GM23338 (cell line): Measurements from ENCODE around the gene GRIK2. TPM values are rescaled to one million over a fixed set of nuclear protein-coding genes. Genes with fewer than 3 reads are reported as not detected.
A peak's percentile ranks its signal among the peaks of the same experiment; 100 is the strongest.

Experiments
- ATAC-seq: fragments of 200-7000 bp; cut with Tn5 transposase; 3 replicates; pipeline ENCODE4 v1.9.1; 2020
- DNase-seq: peaks from one replicate; pipeline ENCODE4 v3.0.0-alpha.2; 2015; ENCODE audit warnings: low spot score
- H2AFZ ChIP-seq: fragments of 200-600 bp; sonication (generic); 2 replicates; pipeline ENCODE4 v1.8.0; 2016; ENCODE audit warnings: antibody characterized with exemption, mild to moderate bottlenecking, moderate library complexity
- H3F3A ChIP-seq: fragments of 200-600 bp; sonication (generic); replicated peaks from 2 replicates; pipeline ENCODE4 v1.8.0; 2017; ENCODE audit warnings: antibody characterized with exemption, mixed run types, low read depth
- H3K27ac ChIP-seq: fragments of 200-600 bp; sonication (generic); 2 replicates; pipeline ENCODE4 v1.6.1; 2016; ENCODE audit warnings: low read depth
- H3K27me3 ChIP-seq: fragments of 200-600 bp; sonication (generic); 2 replicates; pipeline ENCODE4 v1.8.0; 2016; ENCODE audit warnings: mild to moderate bottlenecking, mixed run types, moderate library complexity; ENCODE audit not compliant: insufficient read depth
- H3K36me3 ChIP-seq: fragments of 200-600 bp; sonication (generic); 2 replicates; pipeline ENCODE4 v1.8.0; 2016; ENCODE audit warnings: mild to moderate bottlenecking; ENCODE audit not compliant: insufficient read depth
- H3K4me1 ChIP-seq: fragments of 200-600 bp; sonication (generic); 2 replicates; pipeline ENCODE4 v1.8.0; 2016; ENCODE audit warnings: mild to moderate bottlenecking, moderate library complexity; ENCODE audit not compliant: insufficient read depth
- H3K4me2 ChIP-seq: fragments of 200-600 bp; sonication (generic); 2 replicates; pipeline ENCODE4 v1.7.1; 2017; ENCODE audit warnings: mixed run types
- H3K4me3 ChIP-seq: fragments of 200-600 bp; sonication (generic); 2 replicates; pipeline ENCODE4 v1.6.1; 2016; ENCODE audit warnings: mixed run types
- H3K79me2 ChIP-seq: fragments of 200-600 bp; sonication (generic); replicated peaks from 2 replicates; pipeline ENCODE4 v1.8.0; 2017; ENCODE audit warnings: mild to moderate bottlenecking; ENCODE audit not compliant: insufficient read depth
- H3K9me2 ChIP-seq: fragments of 200-600 bp; sonication (generic); 2 replicates; pipeline ENCODE4 v1.8.0; 2017; ENCODE audit not compliant: insufficient read depth
- H4K20me1 ChIP-seq: fragments of 200-600 bp; sonication (generic); replicated peaks from 2 replicates; pipeline ENCODE4 v1.8.0; 2017; ENCODE audit warnings: mild to moderate bottlenecking; ENCODE audit not compliant: insufficient read depth
- H3K27ac Mint-ChIP-seq: 2 replicates; pipeline ENCODE4 v1.8.0; 2020; ENCODE audit warnings: inconsistent platforms, mild to moderate bottlenecking, moderate library complexity, mixed read lengths
- H3K27me3 Mint-ChIP-seq: 3 replicates; pipeline ENCODE4 v1.8.0; 2022; ENCODE audit warnings: low read depth, mild to moderate bottlenecking, moderate library complexity, mixed read lengths, inconsistent platforms; ENCODE audit not compliant: insufficient read depth, poor library complexity
- H3K36me3 Mint-ChIP-seq: 3 replicates; pipeline ENCODE4 v1.8.0; 2021; ENCODE audit warnings: low read depth, mild to moderate bottlenecking, inconsistent platforms, moderate library complexity, mixed read lengths
- H3K4me1 Mint-ChIP-seq: 3 replicates; pipeline ENCODE4 v1.8.0; 2020; ENCODE audit warnings: mild to moderate bottlenecking, inconsistent platforms, mixed read lengths
- H3K4me3 Mint-ChIP-seq: 3 replicates; pipeline ENCODE4 v1.8.0; 2021; ENCODE audit warnings: moderate library complexity, mild to moderate bottlenecking, inconsistent platforms, mixed read lengths
- H3K9me3 Mint-ChIP-seq: 3 replicates; pipeline ENCODE4 v1.8.0; 2020; ENCODE audit warnings: moderate library complexity, mild to moderate bottlenecking, inconsistent platforms, mixed read lengths
- CREB1 ChIP-seq: fragments of 250-450 bp; sonication (Bioruptor Pico); IDR thresholded peaks from 2 replicates; pipeline ENCODE4 v1.5.0; 2020; ENCODE audit warnings: low read depth, mild to moderate bottlenecking, moderate library complexity
- CTCF ChIP-seq, 2 experiments: fragments of 200-600 bp in 1 of 2; sonication (generic) in 1 of 2; conservative IDR thresholded peaks; 2 replicates each; pipeline versions ENCODE4 v1.5.1 to v1.6.1; 2016 to 2017; ENCODE audit warnings: antibody characterized with exemption in 2 of 2, low read depth in 2 of 2, mild to moderate bottlenecking in 2 of 2, moderate library complexity in 1 of 2
- ETS1 ChIP-seq: IDR thresholded peaks from 2 replicates; pipeline ENCODE4 v1.6.1; 2016; ENCODE audit warnings: antibody characterized with exemption
- EZH2 ChIP-seq: fragments of 200-600 bp; sonication (generic); IDR thresholded peaks from one replicate; pipeline ENCODE4 v1.8.0; 2017; ENCODE audit warnings: antibody characterized with exemption, mild to moderate bottlenecking, low read depth; ENCODE audit not compliant: unreplicated experiment
- EZH2phosphoT487 ChIP-seq: fragments of 200-600 bp; sonication (generic); IDR thresholded peaks from one replicate; pipeline ENCODE4 v1.8.1; 2018; ENCODE audit warnings: antibody characterized with exemption; ENCODE audit not compliant: unreplicated experiment
- NANOG ChIP-seq: IDR thresholded peaks from 2 replicates; pipeline ENCODE4 v1.6.1; 2016; ENCODE audit warnings: antibody characterized with exemption, borderline replicate concordance
- POLR2AphosphoS5 ChIP-seq: IDR thresholded peaks from 2 replicates; pipeline ENCODE4 v1.6.1; 2016; ENCODE audit warnings: antibody characterized with exemption, low read depth
- REST ChIP-seq: IDR thresholded peaks from one replicate; pipeline ENCODE4 v1.6.1; 2018; ENCODE audit warnings: antibody characterized with exemption; ENCODE audit not compliant: unreplicated experiment
- STAT1 ChIP-seq: IDR thresholded peaks from one replicate; pipeline ENCODE4 v1.6.1; 2016; ENCODE audit warnings: antibody characterized with exemption; ENCODE audit not compliant: unreplicated experiment
- ZNF114 ChIP-seq: fragments of 250-450 bp; sonication (Bioruptor Pico); IDR thresholded peaks from 2 replicates; pipeline ENCODE4 v1.5.0; 2020; ENCODE audit warnings: mild to moderate bottlenecking, moderate library complexity
- ZNF331 ChIP-seq: fragments of 250-450 bp; sonication (Bioruptor Pico); IDR thresholded peaks from 2 replicates; pipeline ENCODE4 v1.5.0; 2020; ENCODE audit warnings: low read depth, mild to moderate bottlenecking, moderate library complexity
- ZNF462 ChIP-seq: fragments of 250-450 bp; sonication (Bioruptor Pico); IDR thresholded peaks from 2 replicates; pipeline ENCODE4 v1.5.0; 2020; ENCODE audit warnings: mild to moderate bottlenecking, moderate library complexity
- polyA plus RNA-seq: library from polyadenylated mRNA; unstranded; fragments of >200 nt; fragmentation: Nextera tagmentation; extraction: Ambion mirVana; gene quantifications from 2 replicates; pipeline ENCODE4 v1.2.1, GENCODE V29; 2016
- total RNA-seq: library from RNA; depleted of rRNA; stranded (reverse); fragments of >200 nt; shearing (Covaris generic); gene quantifications from 2 replicates; pipeline ENCODE4 v1.2.3, GENCODE V29; 2014

GRIK2 gene
- total and polyA plus RNA-seq, 2 experiments from 2014 or later, result 0.73 to 3.0 TPM

GRCh38 chr6:101605874-101606273 is 212.4 kb downstream of the GRIK2 start:
- no peaks in the 10 kb centered on the region for H3K27me3 ChIP-seq
- no peak overlapping the region for H3K4me3 Mint-ChIP-seq
- H3K27me3 Mint-ChIP-seq, result no peaks in the 10 kb centered on the region
- H3K4me1 Mint-ChIP-seq, result peaks cover 9% of the 10 kb centered on the region; the same call in 2 of the 3 replicates
- H3K4me2 ChIP-seq, result no peak overlapping the region
- no peaks in the 10 kb centered on the region for H3K9me2 ChIP-seq
- no peaks in the 10 kb centered on the region for H3K36me3 ChIP-seq
- no peaks in the 10 kb centered on the region for H3K79me2 ChIP-seq
- H2AFZ ChIP-seq, result no peak overlapping the region
- peaks cover 3% of the 10 kb centered on the region; the same call in 1 of the 2 replicates for H3K4me1 ChIP-seq
- DNase-seq (no peak), ATAC-seq (no peak)
- H3K36me3 Mint-ChIP-seq, result no peaks in the 10 kb centered on the region
- no peaks in the 10 kb centered on the region for H3F3A ChIP-seq
- TF ChIP-seq EZH2, result no peak
- TF ChIP-seq ZNF462 (CRISPR knock-in tag), result no peak
- TF ChIP-seq ETS1, result no peak
- no peak for TF ChIP-seq EZH2phosphoT487
- TF ChIP-seq CTCF (conservative IDR thresholded peaks at IDR 0.05; ENCODE audit: low read depth in 2 of 2), result no peak
- TF ChIP-seq ZNF114 (CRISPR knock-in tag), result no peak
- TF ChIP-seq STAT1, result no peak
- no peak for TF ChIP-seq REST
- no peak for TF ChIP-seq POLR2AphosphoS5
- TF ChIP-seq CREB1 (CRISPR knock-in tag), result no peak
- TF ChIP-seq ZNF331 (CRISPR knock-in tag), result no peak
- no peak for TF ChIP-seq NANOG
- H3K27ac Mint-ChIP-seq, result peak overlapping the region; percentile 70; the same call in 1 of the 2 replicates
- H3K27ac ChIP-seq, result no peak overlapping the region
- H4K20me1 ChIP-seq, result no peaks in the 10 kb centered on the region
- H3K9me3 Mint-ChIP-seq, result no peaks in the 10 kb centered on the region
- H3K4me3 ChIP-seq, result no peak overlapping the region
